ENCODE data around the gene AP1S1.

- TF ChIP-seq TAF1 (IDR thresholded peaks at IDR 0.05; ENCODE audit: borderline replicate concordance, low read depth, low read length) (no peak), POLR2AphosphoS5 (IDR thresholded peaks at IDR 0.05; ENCODE audit: low read depth, low read length) (no peak)
Observed at GRCh38 chr7:101138213-101138870, 15.9 kb upstream of the AP1S1 start.
